ENCODE data around the gene IQCH.

IQCH gene

GRCh38 chr15:67300266-67301025 lies 45.9 kb downstream of the IQCH start:
- Histone ChIP-seq H3K27me3 (ENCODE audit: insufficient read depth, low read length) (no peaks in the 10 kb centered on the region), H4K20me1 (ENCODE audit: insufficient read depth, low read length) (no peaks in the 10 kb centered on the region), H3K9me2 (ENCODE audit: low read depth, low read length) (no peaks in the 10 kb centered on the region), H2AFZ (ENCODE audit: low read length) (no peak overlapping the region), H3K36me3 (ENCODE audit: insufficient read depth, low read length) (no peaks in the 10 kb centered on the region), H3K4me1 (ENCODE audit: insufficient read depth, low read length, severe bottlenecking) (peaks cover 15% of the 10 kb centered on the region), H3K4me3 (ENCODE audit: low read depth, low read length, poor library complexity, severe bottlenecking) (no peak overlapping the region), H3F3A (ENCODE audit: insufficient read depth, low read length) (no peaks in the 10 kb centered on the region), H3K27ac (ENCODE audit: low read depth, low read length, poor library complexity, severe bottlenecking) (no peak overlapping the region), H3K9me3 (ENCODE audit: low read length) (no peaks in the 10 kb centered on the region), H3K4me2 (ENCODE audit: low read length) (no peak overlapping the region), H3K79me2 (ENCODE audit: insufficient read depth, low read length) (no peaks in the 10 kb centered on the region), H3K9ac (ENCODE audit: low read length) (no peak overlapping the region)
- TF ChIP-seq, protein P1, sequence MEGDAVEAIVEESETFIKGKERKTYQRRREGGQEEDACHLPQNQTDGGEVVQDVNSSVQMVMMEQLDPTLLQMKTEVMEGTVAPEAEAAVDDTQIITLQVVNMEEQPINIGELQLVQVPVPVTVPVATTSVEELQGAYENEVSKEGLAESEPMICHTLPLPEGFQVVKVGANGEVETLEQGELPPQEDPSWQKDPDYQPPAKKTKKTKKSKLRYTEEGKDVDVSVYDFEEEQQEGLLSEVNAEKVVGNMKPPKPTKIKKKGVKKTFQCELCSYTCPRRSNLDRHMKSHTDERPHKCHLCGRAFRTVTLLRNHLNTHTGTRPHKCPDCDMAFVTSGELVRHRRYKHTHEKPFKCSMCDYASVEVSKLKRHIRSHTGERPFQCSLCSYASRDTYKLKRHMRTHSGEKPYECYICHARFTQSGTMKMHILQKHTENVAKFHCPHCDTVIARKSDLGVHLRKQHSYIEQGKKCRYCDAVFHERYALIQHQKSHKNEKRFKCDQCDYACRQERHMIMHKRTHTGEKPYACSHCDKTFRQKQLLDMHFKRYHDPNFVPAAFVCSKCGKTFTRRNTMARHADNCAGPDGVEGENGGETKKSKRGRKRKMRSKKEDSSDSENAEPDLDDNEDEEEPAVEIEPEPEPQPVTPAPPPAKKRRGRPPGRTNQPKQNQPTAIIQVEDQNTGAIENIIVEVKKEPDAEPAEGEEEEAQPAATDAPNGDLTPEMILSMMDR (IDR thresholded peaks at IDR 0.05; ENCODE audit: low read length): no peak
- no peak for TF ChIP-seq EZH2 (IDR thresholded peaks at IDR 0.05; ENCODE audit: borderline replicate concordance, low read length)

DNA sequence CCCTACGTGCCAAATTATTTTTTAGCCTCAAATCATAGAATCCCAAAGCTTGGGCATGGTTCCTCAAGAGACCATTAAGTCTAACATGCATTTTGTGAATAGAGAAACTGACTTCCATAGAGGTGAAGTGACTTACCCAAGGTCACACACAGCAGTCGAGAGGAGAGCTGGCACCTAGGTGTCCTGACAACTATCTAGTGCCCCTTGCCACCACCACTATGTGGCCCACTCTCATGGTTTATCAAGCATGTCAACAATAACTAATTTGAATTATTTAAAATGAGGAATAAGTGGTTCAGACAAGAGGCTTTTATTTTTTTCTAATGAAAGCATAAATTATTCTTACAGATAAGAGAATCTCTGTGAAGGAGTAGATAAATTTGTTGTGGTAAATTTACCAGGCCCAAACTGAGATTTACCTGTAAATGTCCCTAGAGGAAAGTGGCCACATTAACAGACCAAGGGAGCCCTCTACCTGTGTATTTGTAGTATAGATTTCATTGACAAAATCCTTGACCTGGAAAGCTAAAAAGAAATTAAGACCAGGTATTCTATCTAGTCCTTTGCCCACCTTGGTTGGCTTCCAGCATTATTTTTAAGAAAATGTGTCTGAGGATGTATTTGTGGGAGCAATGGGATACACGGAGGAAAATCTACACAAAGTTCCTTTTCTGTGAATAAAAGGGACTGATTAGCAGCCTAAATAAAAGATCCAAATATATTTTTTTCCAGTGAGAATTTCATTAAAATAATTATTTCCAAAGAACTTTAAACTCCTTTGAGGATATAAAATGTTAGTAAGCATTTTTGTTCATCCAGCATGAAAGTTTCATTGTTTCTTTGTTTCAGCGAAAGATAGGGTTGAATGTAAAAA lies 49.1 kb downstream of the IQCH start:
- Histone ChIP-seq H3K36me3 (ENCODE audit: insufficient read depth, low read length) (no peaks in the 10 kb centered on the region), H3K4me2 (ENCODE audit: low read length) (no peak overlapping the region), H3K79me2 (ENCODE audit: insufficient read depth, low read length) (no peaks in the 10 kb centered on the region), H3K27me3 (ENCODE audit: insufficient read depth, low read length) (no peaks in the 10 kb centered on the region), H2AFZ (ENCODE audit: low read length) (no peak overlapping the region), H3F3A (ENCODE audit: insufficient read depth, low read length) (no peaks in the 10 kb centered on the region), H3K9me3 (ENCODE audit: low read length) (no peaks in the 10 kb centered on the region), H3K9me2 (ENCODE audit: low read depth, low read length) (no peaks in the 10 kb centered on the region), H4K20me1 (ENCODE audit: insufficient read depth, low read length) (no peaks in the 10 kb centered on the region), H3K4me3 (ENCODE audit: low read depth, low read length, poor library complexity, severe bottlenecking) (no peak overlapping the region), H3K4me1 (ENCODE audit: insufficient read depth, low read length, severe bottlenecking) (no peaks in the 10 kb centered on the region), H3K27ac (ENCODE audit: low read depth, low read length, poor library complexity, severe bottlenecking) (no peak overlapping the region), H3K9ac (ENCODE audit: low read length) (no peak overlapping the region)
- TF ChIP-seq, protein P1 (IDR thresholded peaks at IDR 0.05; ENCODE audit: low read length): peak; percentile 70
- no peak for TF ChIP-seq EZH2 (IDR thresholded peaks at IDR 0.05; ENCODE audit: borderline replicate concordance, low read length)

DNA sequence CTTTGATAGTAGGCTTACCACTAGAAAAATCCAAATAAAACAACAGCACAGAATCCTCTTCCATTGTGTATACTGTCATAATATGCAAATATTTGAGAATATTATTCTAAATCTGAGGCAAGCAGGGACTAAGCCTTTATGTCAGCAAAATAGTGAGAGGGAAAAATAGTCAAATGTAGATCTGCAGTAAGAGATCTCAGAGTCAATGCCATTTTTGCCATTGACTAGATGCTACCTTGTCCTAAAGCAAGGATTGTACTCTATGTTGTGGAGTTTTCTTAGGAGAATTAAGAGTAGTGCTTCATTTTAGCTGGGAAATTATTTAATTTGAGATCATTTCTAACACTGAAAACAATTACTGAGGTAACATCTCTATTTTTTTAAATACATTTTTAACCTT lies 50.2 kb downstream of the IQCH start:
- no peaks in the 10 kb centered on the region for H4K20me1 ChIP-seq (ENCODE audit: insufficient read depth, low read length)
- no peaks in the 10 kb centered on the region for H3F3A ChIP-seq (ENCODE audit: insufficient read depth, low read length)

More for the DNA sequence above, 50.2 kb downstream of the IQCH start:
- no peaks in the 10 kb centered on the region for H3K79me2 ChIP-seq (ENCODE audit: insufficient read depth, low read length)
- no peaks in the 10 kb centered on the region for H3K9me2 ChIP-seq (ENCODE audit: low read depth, low read length)
- no peaks in the 10 kb centered on the region for H3K27me3 ChIP-seq (ENCODE audit: insufficient read depth, low read length)
- H3K4me3 ChIP-seq (ENCODE audit: low read depth, low read length, poor library complexity, severe bottlenecking): no peak overlapping the region
- H3K27ac ChIP-seq (ENCODE audit: low read depth, low read length, poor library complexity, severe bottlenecking): no peak overlapping the region
- no peaks in the 10 kb centered on the region for H3K36me3 ChIP-seq (ENCODE audit: insufficient read depth, low read length)
- H3K9me3 ChIP-seq (ENCODE audit: low read length): no peaks in the 10 kb centered on the region
- H3K9ac ChIP-seq (ENCODE audit: low read length): no peak overlapping the region
- no peak overlapping the region for H2AFZ ChIP-seq (ENCODE audit: low read length)
- no peak overlapping the region for H3K4me2 ChIP-seq (ENCODE audit: low read length)
- TF ChIP-seq, protein P1 (IDR thresholded peaks at IDR 0.05; ENCODE audit: low read length): no peak
- no peak for TF ChIP-seq EZH2 (IDR thresholded peaks at IDR 0.05; ENCODE audit: borderline replicate concordance, low read length)
- H3K4me1 ChIP-seq (ENCODE audit: insufficient read depth, low read length, severe bottlenecking): no peaks in the 10 kb centered on the region
